GM23338 (cell line): ENCODE data around the gene NRP2. TPM values are rescaled to one million over a fixed set of nuclear protein-coding genes. Genes with fewer than 3 reads are reported as not detected.

Experiments
- ATAC-seq: fragments of 200-7000 bp; cut with Tn5 transposase; 3 replicates; pipeline ENCODE4 v1.9.1; 2020
- DNase-seq: peaks from one replicate; pipeline ENCODE4 v3.0.0-alpha.2; 2015; ENCODE audit warnings: low spot score
- H2AFZ ChIP-seq: fragments of 200-600 bp; sonication (generic); 2 replicates; pipeline ENCODE4 v1.8.0; 2016; ENCODE audit warnings: antibody characterized with exemption, mild to moderate bottlenecking, moderate library complexity
- H3F3A ChIP-seq: fragments of 200-600 bp; sonication (generic); replicated peaks from 2 replicates; pipeline ENCODE4 v1.8.0; 2017; ENCODE audit warnings: antibody characterized with exemption, mixed run types, low read depth
- H3K27ac ChIP-seq: fragments of 200-600 bp; sonication (generic); 2 replicates; pipeline ENCODE4 v1.6.1; 2016; ENCODE audit warnings: low read depth
- H3K27me3 ChIP-seq: fragments of 200-600 bp; sonication (generic); 2 replicates; pipeline ENCODE4 v1.8.0; 2016; ENCODE audit warnings: mild to moderate bottlenecking, mixed run types, moderate library complexity; ENCODE audit not compliant: insufficient read depth
- H3K36me3 ChIP-seq: fragments of 200-600 bp; sonication (generic); 2 replicates; pipeline ENCODE4 v1.8.0; 2016; ENCODE audit warnings: mild to moderate bottlenecking; ENCODE audit not compliant: insufficient read depth
- H3K4me1 ChIP-seq: fragments of 200-600 bp; sonication (generic); 2 replicates; pipeline ENCODE4 v1.8.0; 2016; ENCODE audit warnings: mild to moderate bottlenecking, moderate library complexity; ENCODE audit not compliant: insufficient read depth
- H3K4me2 ChIP-seq: fragments of 200-600 bp; sonication (generic); 2 replicates; pipeline ENCODE4 v1.7.1; 2017; ENCODE audit warnings: mixed run types
- H3K4me3 ChIP-seq: fragments of 200-600 bp; sonication (generic); 2 replicates; pipeline ENCODE4 v1.6.1; 2016; ENCODE audit warnings: mixed run types
- H3K79me2 ChIP-seq: fragments of 200-600 bp; sonication (generic); replicated peaks from 2 replicates; pipeline ENCODE4 v1.8.0; 2017; ENCODE audit warnings: mild to moderate bottlenecking; ENCODE audit not compliant: insufficient read depth
- H3K9me2 ChIP-seq: fragments of 200-600 bp; sonication (generic); 2 replicates; pipeline ENCODE4 v1.8.0; 2017; ENCODE audit not compliant: insufficient read depth
- H4K20me1 ChIP-seq: fragments of 200-600 bp; sonication (generic); replicated peaks from 2 replicates; pipeline ENCODE4 v1.8.0; 2017; ENCODE audit warnings: mild to moderate bottlenecking; ENCODE audit not compliant: insufficient read depth
- H3K27ac Mint-ChIP-seq: 2 replicates; pipeline ENCODE4 v1.8.0; 2020; ENCODE audit warnings: inconsistent platforms, mild to moderate bottlenecking, moderate library complexity, mixed read lengths
- H3K27me3 Mint-ChIP-seq: 3 replicates; pipeline ENCODE4 v1.8.0; 2022; ENCODE audit warnings: low read depth, mild to moderate bottlenecking, moderate library complexity, mixed read lengths, inconsistent platforms; ENCODE audit not compliant: insufficient read depth, poor library complexity
- H3K36me3 Mint-ChIP-seq: 3 replicates; pipeline ENCODE4 v1.8.0; 2021; ENCODE audit warnings: low read depth, mild to moderate bottlenecking, inconsistent platforms, moderate library complexity, mixed read lengths
- H3K4me1 Mint-ChIP-seq: 3 replicates; pipeline ENCODE4 v1.8.0; 2020; ENCODE audit warnings: mild to moderate bottlenecking, inconsistent platforms, mixed read lengths
- H3K4me3 Mint-ChIP-seq: 3 replicates; pipeline ENCODE4 v1.8.0; 2021; ENCODE audit warnings: moderate library complexity, mild to moderate bottlenecking, inconsistent platforms, mixed read lengths
- H3K9me3 Mint-ChIP-seq: 3 replicates; pipeline ENCODE4 v1.8.0; 2020; ENCODE audit warnings: moderate library complexity, mild to moderate bottlenecking, inconsistent platforms, mixed read lengths
- EZH2 ChIP-seq: fragments of 200-600 bp; sonication (generic); IDR thresholded peaks from one replicate; pipeline ENCODE4 v1.8.0; 2017; ENCODE audit warnings: antibody characterized with exemption, mild to moderate bottlenecking, low read depth; ENCODE audit not compliant: unreplicated experiment
- EZH2phosphoT487 ChIP-seq: fragments of 200-600 bp; sonication (generic); IDR thresholded peaks from one replicate; pipeline ENCODE4 v1.8.1; 2018; ENCODE audit warnings: antibody characterized with exemption; ENCODE audit not compliant: unreplicated experiment
- JUNB ChIP-seq: IDR thresholded peaks from one replicate; pipeline ENCODE4 v1.6.1; 2016; ENCODE audit warnings: antibody characterized with exemption; ENCODE audit not compliant: unreplicated experiment
- POLR2AphosphoS5 ChIP-seq: IDR thresholded peaks from 2 replicates; pipeline ENCODE4 v1.6.1; 2016; ENCODE audit warnings: antibody characterized with exemption, low read depth
- polyA plus RNA-seq: library from polyadenylated mRNA; unstranded; fragments of >200 nt; fragmentation: Nextera tagmentation; extraction: Ambion mirVana; gene quantifications from 2 replicates; pipeline ENCODE4 v1.2.1, GENCODE V29; 2016
- total RNA-seq: library from RNA; depleted of rRNA; stranded (reverse); fragments of >200 nt; shearing (Covaris generic); gene quantifications from 2 replicates; pipeline ENCODE4 v1.2.3, GENCODE V29; 2014
- TF ChIP-seq, protein P1 (sequence below): fragments of 250-450 bp; sonication (Bioruptor Pico); IDR thresholded peaks from 2 replicates; pipeline ENCODE4 v1.5.0; 2020; ENCODE audit warnings: mild to moderate bottlenecking, moderate library complexity
- TF ChIP-seq, protein P2 (sequence below): IDR thresholded peaks from one replicate; pipeline ENCODE4 v1.6.1; 2018; ENCODE audit warnings: antibody characterized with exemption; ENCODE audit not compliant: unreplicated experiment

The NRP2 gene
- total and polyA plus RNA-seq, 2 experiments from 2014 or later, result 18.4 to 22.0 TPM

DNA sequence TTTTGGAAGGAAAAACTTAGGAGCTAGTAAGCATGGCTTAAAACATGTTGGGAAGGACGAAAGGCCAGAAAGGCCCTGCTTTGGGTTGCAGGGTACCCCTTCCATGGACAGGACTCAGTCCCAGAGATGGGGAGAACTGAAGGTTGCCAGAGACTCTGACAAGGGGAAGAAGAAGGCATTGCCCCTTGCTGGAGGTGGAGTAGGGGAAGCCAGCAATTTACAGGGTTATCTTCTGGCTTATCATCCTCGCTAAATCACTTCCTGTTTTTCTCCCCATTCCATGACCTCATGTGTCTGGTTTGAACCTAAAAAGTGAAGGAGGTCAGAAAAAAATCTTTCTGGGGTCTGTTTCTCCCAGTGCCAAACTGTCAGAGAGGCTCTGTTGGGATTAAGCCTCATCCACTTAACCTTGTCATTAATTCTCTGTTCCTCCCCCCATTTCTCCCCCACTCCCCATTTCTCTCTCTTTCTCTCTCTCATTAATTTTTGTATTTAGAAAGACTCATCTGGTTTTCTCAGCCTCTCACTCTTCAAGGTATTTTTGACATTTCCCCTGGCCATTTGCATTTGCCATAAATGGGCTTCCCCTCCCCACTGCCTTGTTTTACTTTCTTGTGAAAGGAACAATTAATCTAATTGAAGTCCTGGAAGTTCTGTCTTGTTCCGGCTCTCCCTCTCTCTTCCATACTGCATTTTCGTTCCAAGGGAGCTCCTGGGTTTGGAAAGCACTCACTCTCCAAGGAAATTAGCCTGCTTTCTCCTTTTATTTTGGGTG lies 17.4 kb downstream of the NRP2 start:
- no peak overlapping the region for H3K4me3 ChIP-seq
- Mint-ChIP-seq H3K4me1 (peaks cover 79% of the 10 kb centered on the region), H3K36me3 (peaks cover 18% of the 10 kb centered on the region)

More for the DNA sequence above, 17.4 kb downstream of the NRP2 start:
- Mint-ChIP-seq H3K9me3 (no peaks in the 10 kb centered on the region), H3K27me3 (peaks cover 8% of the 10 kb centered on the region), H3K27ac (peak overlapping the region; percentile 13; the same call in 1 of the 2 replicates), H3K4me3 (no peak overlapping the region)
- Histone ChIP-seq H3K27me3 (no peaks in the 10 kb centered on the region), H3K9me2 (no peaks in the 10 kb centered on the region), H3K79me2 (peaks cover 8% of the 10 kb centered on the region; the same call in 1 of the 2 replicates), H3K4me2 (no peak overlapping the region), H2AFZ (no peak overlapping the region), H3K4me1 (peaks cover 47% of the 10 kb centered on the region), H3K36me3 (no peaks in the 10 kb centered on the region), H4K20me1 (no peaks in the 10 kb centered on the region), H3F3A (no peaks in the 10 kb centered on the region), H3K27ac (no peak overlapping the region)
- DNase-seq (no peak), ATAC-seq (no peak)
- no peak for TF ChIP-seq EZH2phosphoT487
- TF ChIP-seq JUNB, result no peak
- no peak for TF ChIP-seq EZH2
- TF ChIP-seq, protein P1, sequence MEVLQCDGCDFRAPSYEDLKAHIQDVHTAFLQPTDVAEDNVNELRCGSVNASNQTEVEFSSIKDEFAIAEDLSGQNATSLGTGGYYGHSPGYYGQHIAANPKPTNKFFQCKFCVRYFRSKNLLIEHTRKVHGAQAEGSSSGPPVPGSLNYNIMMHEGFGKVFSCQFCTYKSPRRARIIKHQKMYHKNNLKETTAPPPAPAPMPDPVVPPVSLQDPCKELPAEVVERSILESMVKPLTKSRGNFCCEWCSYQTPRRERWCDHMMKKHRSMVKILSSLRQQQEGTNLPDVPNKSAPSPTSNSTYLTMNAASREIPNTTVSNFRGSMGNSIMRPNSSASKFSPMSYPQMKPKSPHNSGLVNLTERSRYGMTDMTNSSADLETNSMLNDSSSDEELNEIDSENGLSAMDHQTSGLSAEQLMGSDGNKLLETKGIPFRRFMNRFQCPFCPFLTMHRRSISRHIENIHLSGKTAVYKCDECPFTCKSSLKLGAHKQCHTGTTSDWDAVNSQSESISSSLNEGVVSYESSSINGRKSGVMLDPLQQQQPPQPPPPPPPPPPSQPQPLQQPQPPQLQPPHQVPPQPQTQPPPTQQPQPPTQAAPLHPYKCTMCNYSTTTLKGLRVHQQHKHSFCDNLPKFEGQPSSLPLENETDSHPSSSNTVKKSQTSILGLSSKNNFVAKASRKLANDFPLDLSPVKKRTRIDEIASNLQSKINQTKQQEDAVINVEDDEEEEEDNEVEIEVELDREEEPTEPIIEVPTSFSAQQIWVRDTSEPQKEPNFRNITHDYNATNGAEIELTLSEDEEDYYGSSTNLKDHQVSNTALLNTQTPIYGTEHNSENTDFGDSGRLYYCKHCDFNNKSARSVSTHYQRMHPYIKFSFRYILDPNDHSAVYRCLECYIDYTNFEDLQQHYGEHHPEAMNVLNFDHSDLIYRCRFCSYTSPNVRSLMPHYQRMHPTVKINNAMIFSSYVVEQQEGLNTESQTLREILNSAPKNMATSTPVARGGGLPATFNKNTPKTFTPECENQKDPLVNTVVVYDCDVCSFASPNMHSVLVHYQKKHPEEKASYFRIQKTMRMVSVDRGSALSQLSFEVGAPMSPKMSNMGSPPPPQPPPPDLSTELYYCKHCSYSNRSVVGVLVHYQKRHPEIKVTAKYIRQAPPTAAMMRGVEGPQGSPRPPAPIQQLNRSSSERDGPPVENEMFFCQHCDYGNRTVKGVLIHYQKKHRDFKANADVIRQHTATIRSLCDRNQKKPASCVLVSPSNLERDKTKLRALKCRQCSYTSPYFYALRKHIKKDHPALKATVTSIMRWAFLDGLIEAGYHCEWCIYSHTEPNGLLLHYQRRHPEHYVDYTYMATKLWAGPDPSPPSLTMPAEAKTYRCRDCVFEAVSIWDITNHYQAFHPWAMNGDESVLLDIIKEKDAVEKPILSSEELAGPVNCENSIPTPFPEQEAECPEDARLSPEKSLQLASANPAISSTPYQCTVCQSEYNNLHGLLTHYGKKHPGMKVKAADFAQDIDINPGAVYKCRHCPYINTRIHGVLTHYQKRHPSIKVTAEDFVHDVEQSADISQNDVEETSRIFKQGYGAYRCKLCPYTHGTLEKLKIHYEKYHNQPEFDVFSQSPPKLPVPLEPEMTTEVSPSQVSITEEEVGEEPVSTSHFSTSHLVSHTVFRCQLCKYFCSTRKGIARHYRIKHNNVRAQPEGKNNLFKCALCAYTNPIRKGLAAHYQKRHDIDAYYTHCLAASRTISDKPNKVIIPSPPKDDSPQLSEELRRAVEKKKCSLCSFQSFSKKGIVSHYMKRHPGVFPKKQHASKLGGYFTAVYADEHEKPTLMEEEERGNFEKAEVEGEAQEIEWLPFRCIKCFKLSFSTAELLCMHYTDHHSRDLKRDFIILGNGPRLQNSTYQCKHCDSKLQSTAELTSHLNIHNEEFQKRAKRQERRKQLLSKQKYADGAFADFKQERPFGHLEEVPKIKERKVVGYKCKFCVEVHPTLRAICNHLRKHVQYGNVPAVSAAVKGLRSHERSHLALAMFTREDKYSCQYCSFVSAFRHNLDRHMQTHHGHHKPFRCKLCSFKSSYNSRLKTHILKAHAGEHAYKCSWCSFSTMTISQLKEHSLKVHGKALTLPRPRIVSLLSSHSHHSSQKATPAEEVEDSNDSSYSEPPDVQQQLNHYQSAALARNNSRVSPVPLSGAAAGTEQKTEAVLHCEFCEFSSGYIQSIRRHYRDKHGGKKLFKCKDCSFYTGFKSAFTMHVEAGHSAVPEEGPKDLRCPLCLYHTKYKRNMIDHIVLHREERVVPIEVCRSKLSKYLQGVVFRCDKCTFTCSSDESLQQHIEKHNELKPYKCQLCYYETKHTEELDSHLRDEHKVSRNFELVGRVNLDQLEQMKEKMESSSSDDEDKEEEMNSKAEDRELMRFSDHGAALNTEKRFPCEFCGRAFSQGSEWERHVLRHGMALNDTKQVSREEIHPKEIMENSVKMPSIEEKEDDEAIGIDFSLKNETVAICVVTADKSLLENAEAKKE (CRISPR knock-in tag), result no peak
- TF ChIP-seq POLR2AphosphoS5, result no peak
- TF ChIP-seq, protein P2, sequence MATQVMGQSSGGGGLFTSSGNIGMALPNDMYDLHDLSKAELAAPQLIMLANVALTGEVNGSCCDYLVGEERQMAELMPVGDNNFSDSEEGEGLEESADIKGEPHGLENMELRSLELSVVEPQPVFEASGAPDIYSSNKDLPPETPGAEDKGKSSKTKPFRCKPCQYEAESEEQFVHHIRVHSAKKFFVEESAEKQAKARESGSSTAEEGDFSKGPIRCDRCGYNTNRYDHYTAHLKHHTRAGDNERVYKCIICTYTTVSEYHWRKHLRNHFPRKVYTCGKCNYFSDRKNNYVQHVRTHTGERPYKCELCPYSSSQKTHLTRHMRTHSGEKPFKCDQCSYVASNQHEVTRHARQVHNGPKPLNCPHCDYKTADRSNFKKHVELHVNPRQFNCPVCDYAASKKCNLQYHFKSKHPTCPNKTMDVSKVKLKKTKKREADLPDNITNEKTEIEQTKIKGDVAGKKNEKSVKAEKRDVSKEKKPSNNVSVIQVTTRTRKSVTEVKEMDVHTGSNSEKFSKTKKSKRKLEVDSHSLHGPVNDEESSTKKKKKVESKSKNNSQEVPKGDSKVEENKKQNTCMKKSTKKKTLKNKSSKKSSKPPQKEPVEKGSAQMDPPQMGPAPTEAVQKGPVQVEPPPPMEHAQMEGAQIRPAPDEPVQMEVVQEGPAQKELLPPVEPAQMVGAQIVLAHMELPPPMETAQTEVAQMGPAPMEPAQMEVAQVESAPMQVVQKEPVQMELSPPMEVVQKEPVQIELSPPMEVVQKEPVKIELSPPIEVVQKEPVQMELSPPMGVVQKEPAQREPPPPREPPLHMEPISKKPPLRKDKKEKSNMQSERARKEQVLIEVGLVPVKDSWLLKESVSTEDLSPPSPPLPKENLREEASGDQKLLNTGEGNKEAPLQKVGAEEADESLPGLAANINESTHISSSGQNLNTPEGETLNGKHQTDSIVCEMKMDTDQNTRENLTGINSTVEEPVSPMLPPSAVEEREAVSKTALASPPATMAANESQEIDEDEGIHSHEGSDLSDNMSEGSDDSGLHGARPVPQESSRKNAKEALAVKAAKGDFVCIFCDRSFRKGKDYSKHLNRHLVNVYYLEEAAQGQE, result no peak
